ENCODE measurements around the gene ACTN1. TPM values are rescaled to one million over a fixed set of nuclear protein-coding genes. Genes with fewer than 3 reads are reported as not detected.

Gene ACTN1
- total and polyA plus RNA-seq, 2 experiments from 2014 or later: 121 to 280 TPM

GRCh38 chr14:68841016-68841809 is 137.9 kb downstream of the ACTN1 start:
- TF ChIP-seq EZH2 (IDR thresholded peaks at IDR 0.05; ENCODE audit: low read depth, unreplicated experiment) (no peak), REST (IDR thresholded peaks at IDR 0.05; ENCODE audit: unreplicated experiment) (no peak), JUNB (IDR thresholded peaks at IDR 0.05; ENCODE audit: unreplicated experiment) (no peak), STAT1 (IDR thresholded peaks at IDR 0.05; ENCODE audit: unreplicated experiment) (no peak)
- ATAC-seq (no peak), DNase-seq (ENCODE audit: low spot score) (no peak)
- H3K4me2 ChIP-seq: no peak overlapping the region
- H3K9me2 ChIP-seq (ENCODE audit: insufficient read depth): no peaks in the 10 kb centered on the region
- peaks cover 7% of the 10 kb centered on the region; the same call in 2 of the 3 replicates for H3K36me3 Mint-ChIP-seq (ENCODE audit: low read depth)
- H3K27me3 ChIP-seq (ENCODE audit: insufficient read depth): no peaks in the 10 kb centered on the region
- H3K27ac ChIP-seq (ENCODE audit: low read depth): no peak overlapping the region
- H3K4me1 ChIP-seq (ENCODE audit: insufficient read depth): no peaks in the 10 kb centered on the region
- no peaks in the 10 kb centered on the region for H3K36me3 ChIP-seq (ENCODE audit: insufficient read depth)
- no peak overlapping the region for H3K4me3 ChIP-seq
- H3K27me3 Mint-ChIP-seq (ENCODE audit: insufficient read depth, low read depth, poor library complexity): peaks cover 8% of the 10 kb centered on the region
- H3K4me3 Mint-ChIP-seq: no peak overlapping the region
- H3K4me1 Mint-ChIP-seq: peaks cover 8% of the 10 kb centered on the region; the same call in 2 of the 3 replicates
- no peaks in the 10 kb centered on the region for H4K20me1 ChIP-seq (replicated peaks; ENCODE audit: insufficient read depth)
- H3K79me2 ChIP-seq (replicated peaks; ENCODE audit: insufficient read depth): no peaks in the 10 kb centered on the region
- H3K27ac Mint-ChIP-seq: no peak overlapping the region
- H2AFZ ChIP-seq: no peak overlapping the region
- H3F3A ChIP-seq (replicated peaks; ENCODE audit: low read depth): no peaks in the 10 kb centered on the region
- H3K9me3 Mint-ChIP-seq: peaks cover 26% of the 10 kb centered on the region

GRCh38 chr14:68840454-68840853 is 138.6 kb downstream of the ACTN1 start:
- peaks cover 12% of the 10 kb centered on the region; the same call in 2 of the 3 replicates for H3K36me3 Mint-ChIP-seq (ENCODE audit: low read depth)
- no peaks in the 10 kb centered on the region for H3K36me3 ChIP-seq (ENCODE audit: insufficient read depth)
- H2AFZ ChIP-seq: no peak overlapping the region
- ATAC-seq (no peak), DNase-seq (ENCODE audit: low spot score) (no peak)
- no peak overlapping the region for H3K27ac ChIP-seq (ENCODE audit: low read depth)
- H3F3A ChIP-seq (replicated peaks; ENCODE audit: low read depth): no peaks in the 10 kb centered on the region
- H3K4me3 Mint-ChIP-seq: no peak overlapping the region
- no peaks in the 10 kb centered on the region for H3K9me2 ChIP-seq (ENCODE audit: insufficient read depth)
- H3K27me3 ChIP-seq (ENCODE audit: insufficient read depth): no peaks in the 10 kb centered on the region
- peaks cover 33% of the 10 kb centered on the region for H3K9me3 Mint-ChIP-seq
- H3K27me3 Mint-ChIP-seq (ENCODE audit: insufficient read depth, low read depth, poor library complexity): peaks cover 8% of the 10 kb centered on the region
- H3K4me1 Mint-ChIP-seq: peaks cover 8% of the 10 kb centered on the region; the same call in 2 of the 3 replicates
- no peak overlapping the region for H3K27ac Mint-ChIP-seq
- H3K79me2 ChIP-seq (replicated peaks; ENCODE audit: insufficient read depth): no peaks in the 10 kb centered on the region
- no peak overlapping the region for H3K4me3 ChIP-seq
- H4K20me1 ChIP-seq (replicated peaks; ENCODE audit: insufficient read depth): no peaks in the 10 kb centered on the region
- no peak overlapping the region for H3K4me2 ChIP-seq
- no peaks in the 10 kb centered on the region for H3K4me1 ChIP-seq (ENCODE audit: insufficient read depth)
- TF ChIP-seq ZNF114 (CRISPR knock-in tag; IDR thresholded peaks at IDR 0.05) (no peak), NANOG (IDR thresholded peaks at IDR 0.05; ENCODE audit: borderline replicate concordance) (no peak), ETS1 (IDR thresholded peaks at IDR 0.05) (no peak), EZH2 (IDR thresholded peaks at IDR 0.05; ENCODE audit: low read depth, unreplicated experiment) (no peak), CREB1 (CRISPR knock-in tag; IDR thresholded peaks at IDR 0.05; ENCODE audit: low read depth) (no peak), JUNB (IDR thresholded peaks at IDR 0.05; ENCODE audit: unreplicated experiment) (no peak), REST (IDR thresholded peaks at IDR 0.05; ENCODE audit: unreplicated experiment) (no peak), ZNF331 (CRISPR knock-in tag; IDR thresholded peaks at IDR 0.05; ENCODE audit: low read depth) (no peak), STAT1 (IDR thresholded peaks at IDR 0.05; ENCODE audit: unreplicated experiment) (no peak), EZH2phosphoT487 (IDR thresholded peaks at IDR 0.05; ENCODE audit: unreplicated experiment) (no peak), CTCF (conservative IDR thresholded peaks at IDR 0.05; ENCODE audit: low read depth in 2 of 2) (no peak)
